Suprapubic skin (tissue), 3 donors: Measurements from ENCODE around the gene COPZ1.

Experiments used
- CTCF ChIP-seq, 2 donors: fragments of 200-600 bp in 1 of 2; fragments of 450-650 bp in 1 of 2; sonication (generic) in 1 of 2; IDR thresholded peaks; one replicate each; pipeline ENCODE4 v1.5.1; 2016 to 2019; ENCODE audit warnings: antibody characterized with exemption in 2 of 2, mild to moderate bottlenecking in 1 of 2, moderate library complexity in 1 of 2
- EP300 ChIP-seq: sonication (generic); formaldehyde crosslinking; IDR thresholded peaks from one replicate; pipeline ENCODE4 v1.6.1; 2017; ENCODE audit warnings: antibody characterized with exemption
- POLR2A ChIP-seq, 2 donors: fragments of 450-650 bp; IDR thresholded peaks; one replicate each; pipeline ENCODE4 v1.6.1; 2017; ENCODE audit warnings: antibody characterized with exemption in 2 of 2, mild to moderate bottlenecking in 2 of 2, moderate library complexity in 2 of 2

GRCh38 chr12:54324617-54325441, at the start of gene COPZ1:
- peak; percentile 59 to 74 for TF ChIP-seq CTCF (IDR thresholded peaks at IDR 0.05)
- TF ChIP-seq EP300 = no peak
- TF ChIP-seq POLR2A (IDR thresholded peaks at IDR 0.05) = peak in 1 of 2 donors; percentile 74
